Stimulated activated CD4-positive, alpha-beta T cell treated with anti-CD3 and anti-CD28 coated beads, Interleukin-1b, Interleukin-23, amount 100 ng/mL, for 48 hours (primary cell): ENCODE results near the gene SERPINB1.
"Not testable (repeated sequence)": the region's sequence is repeated elsewhere in the genome, so short reads cannot be mapped to it uniquely, and the experiment has no call there.

Experiments
- DNase-seq: peaks from one replicate; pipeline ENCODE4 v3.0.0-alpha.2; 2020

Gene SERPINB1

DNA sequence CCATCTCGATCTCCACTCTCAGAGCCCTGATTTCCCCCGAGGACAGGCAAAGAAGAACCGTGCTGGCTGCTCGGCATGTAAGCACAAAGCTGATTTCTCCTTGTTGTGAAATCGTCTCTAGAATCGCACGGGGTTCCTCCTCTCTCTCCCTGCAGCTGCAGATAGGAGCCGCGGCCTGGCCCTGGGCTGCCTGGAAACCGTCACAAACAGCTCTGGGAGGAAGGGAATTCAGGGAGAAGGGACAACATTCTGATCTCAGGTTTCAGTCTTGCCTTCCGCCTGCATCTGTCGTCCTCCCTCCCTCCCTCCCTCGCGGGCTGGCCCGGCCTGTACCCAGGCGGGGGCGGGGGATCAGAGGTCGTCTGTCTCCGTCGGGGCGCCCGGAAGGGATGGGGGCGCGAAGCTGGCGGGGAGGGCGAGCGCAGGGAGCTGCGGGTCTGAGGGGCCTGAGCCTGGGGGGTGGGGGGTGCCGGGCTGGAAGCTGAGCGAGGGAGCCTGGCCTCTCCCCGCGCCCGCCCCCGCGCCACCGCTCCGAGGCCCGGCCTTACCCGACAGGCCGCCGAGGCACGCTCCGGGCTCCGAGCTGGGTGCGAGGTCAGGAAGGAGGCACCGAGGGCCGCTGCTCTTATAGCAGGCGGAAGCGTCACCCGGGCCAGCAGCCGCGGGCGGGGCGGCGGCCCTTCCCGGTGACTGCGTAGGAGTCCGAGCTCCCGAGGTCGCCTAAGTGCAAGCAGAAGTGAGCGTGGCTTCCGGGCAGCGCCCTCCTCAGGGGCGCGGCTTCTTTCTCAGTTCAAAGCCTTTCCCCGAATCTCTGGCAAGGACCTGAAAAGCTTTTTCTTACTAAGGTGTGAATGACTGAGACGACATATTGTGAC is at the start of gene SERPINB1:
SERPINB1 (minus strand) TSS at position 600 of the 875 bp plus-strand sequence. CDS start 1,277 bp downstream, outside the sequence.
- DNase-seq: peak; percentile 95

DNA sequence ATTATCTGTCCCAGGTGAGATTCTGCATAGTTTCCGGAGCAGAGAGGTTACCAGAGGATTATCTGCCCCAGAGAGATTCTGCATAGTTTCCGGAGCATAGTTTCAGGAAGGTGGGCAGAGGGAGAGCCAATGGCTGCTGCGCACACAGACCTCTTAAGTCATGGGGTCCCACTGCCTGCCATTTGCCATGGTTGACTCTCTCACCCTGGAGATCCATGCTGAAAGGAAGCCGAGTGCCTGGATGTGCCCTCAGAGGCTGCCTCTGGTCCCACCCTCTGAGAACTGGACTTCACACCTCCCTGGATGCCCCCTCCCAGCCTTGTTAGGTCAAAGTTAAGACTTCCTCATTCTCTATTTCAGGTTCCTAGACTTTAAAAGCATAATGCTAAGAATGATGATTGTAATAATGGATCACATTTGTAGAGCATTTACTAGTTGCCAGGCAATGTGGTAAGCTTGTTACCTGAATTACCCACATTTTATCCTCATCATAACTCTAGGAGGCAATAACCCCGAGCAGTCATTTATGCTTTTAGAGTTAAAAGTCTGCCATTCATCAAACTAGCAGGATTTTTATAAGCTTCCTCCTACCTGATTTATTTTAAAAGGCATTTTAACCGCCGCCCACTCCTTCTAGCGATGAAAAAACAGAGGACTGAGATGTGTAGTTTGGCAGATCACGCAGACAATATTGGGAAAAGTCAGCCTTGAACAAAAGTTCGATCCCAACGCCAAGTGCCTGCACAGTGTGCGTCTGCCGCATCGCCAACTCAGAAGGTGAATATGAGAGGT is 49.5 kb upstream of the SERPINB1 start:
- DNase-seq: no peak

DNA sequence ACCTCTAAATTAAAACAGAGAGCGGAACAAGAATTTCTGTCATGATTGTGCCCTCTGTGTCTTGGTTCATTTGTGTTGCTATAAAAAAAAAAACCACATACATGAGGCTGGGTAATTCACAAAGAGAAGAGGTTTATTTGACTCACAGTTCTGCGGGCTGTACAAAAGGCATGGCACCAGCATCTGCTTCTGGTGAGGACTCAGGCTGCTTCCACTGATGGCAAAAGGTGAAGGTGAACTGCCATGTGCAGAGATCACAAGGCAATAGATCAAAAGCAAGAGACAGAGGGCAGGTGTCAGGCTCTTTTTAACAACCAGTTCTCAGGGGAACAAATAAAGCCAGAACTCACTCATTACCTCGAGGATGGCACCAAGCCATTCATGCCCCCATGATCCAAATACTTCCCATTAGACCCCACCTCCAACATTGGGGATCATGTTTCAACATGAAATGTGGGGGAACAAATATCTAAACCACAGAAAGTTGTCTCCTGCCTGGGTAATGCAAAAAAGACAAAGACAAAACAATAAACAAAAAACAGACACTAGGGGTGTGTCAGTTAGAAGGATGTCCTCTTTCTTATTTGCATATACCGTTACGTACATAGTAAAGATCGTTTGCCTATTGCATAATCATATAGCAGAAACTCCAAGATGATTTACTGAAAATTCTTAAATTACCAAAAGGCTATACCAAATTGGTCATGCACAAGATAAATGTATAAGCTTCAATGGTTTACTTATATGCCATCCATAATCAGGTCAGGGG is 44.5 kb upstream of the SERPINB1 start:
- DNase-seq: no peak

DNA sequence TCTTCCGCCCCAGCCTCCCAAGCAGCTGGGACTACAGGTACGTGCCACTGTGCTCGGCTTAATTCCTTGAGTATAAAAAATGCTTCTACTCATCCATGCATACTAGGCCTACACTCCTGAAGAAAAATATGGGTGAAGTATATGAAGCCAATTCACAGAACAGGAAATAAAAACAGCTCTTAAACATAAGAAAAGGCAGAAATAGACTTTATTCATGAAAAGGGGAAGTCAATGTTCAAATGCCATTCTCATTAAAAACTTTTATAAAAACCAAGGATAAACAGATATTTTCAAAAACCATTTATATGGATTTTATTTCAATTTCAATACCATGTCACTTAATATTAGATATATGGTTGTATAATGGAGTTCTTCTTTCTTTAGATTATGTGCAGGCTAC is 43.1 kb upstream of the SERPINB1 start:
- DNase-seq: no peak

DNA sequence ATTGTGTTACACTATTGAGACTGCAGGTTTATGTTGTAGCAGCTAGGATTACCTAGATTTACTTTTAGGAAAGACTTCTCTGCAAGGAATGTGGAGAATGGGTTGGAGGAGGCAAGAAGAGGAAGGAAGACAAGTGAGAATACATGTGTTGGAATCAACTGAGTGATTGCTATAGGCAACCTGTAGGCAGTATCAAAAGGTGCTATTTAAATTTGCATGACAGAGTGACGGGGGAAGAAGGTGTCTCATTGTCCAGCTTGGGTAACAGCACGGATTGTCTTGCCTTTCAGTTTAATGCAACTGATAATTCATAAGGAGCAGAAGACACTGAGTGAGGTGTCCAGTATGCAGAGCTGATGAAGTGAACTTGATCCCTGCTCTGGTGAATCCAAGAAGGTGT is 42.0 kb upstream of the SERPINB1 start:
- no peak for DNase-seq

DNA sequence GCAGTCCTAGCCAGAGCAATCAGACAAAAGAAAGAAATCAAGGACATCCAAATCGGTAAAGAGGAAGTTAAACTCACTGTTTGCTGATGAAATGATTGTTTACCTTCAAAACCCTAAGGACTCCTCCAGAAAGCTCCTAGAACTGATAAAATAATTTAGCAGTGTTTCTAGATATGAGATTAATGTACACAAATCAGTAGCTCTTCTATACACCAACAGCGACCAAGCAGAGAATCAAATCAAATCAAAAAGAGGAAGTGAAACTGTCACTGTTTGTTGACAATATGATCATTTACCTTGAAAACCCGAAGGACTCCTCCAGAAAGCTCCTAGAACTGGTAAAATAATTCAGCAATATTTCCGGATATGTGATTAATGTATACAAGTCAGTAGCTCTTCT is 39.8 kb upstream of the SERPINB1 start:
- no peak for DNase-seq

DNA sequence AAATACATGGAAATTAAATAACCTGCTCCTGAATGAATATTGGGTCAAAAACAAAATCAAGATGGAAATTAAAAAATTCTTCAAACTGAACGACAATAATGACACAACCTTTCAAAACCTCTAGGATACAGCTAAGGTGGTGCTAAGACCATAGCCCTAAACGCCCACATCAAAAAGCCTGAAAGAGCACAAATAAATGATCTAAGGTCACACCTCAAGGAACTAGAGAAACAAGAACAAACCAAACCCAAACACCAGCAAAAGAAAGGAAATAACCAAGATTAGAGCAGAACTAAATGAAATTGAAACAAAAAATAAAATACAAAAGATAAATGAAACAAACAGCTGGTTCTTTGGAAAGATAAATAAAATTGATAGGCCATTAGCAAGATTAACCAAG is 38.5 kb upstream of the SERPINB1 start:
- not testable (repeated sequence) for DNase-seq

DNA sequence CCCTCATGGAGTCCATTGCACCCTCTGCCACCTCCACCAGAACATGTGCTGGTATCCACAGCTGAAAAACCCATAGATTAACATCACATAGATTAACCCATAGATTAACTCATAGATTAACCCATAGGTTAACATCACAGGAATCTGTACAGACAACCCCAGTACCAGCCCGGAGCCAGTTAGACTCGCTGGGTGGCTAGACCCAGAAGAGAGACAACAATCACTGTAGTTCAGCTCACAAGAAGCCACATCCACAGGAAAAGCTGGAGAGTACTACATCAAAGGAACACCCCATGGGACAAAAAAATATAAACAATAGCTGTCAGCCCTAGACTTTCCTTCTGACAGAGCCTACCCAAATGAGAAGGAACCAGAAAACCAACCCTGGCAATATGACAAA is 36.3 kb upstream of the SERPINB1 start:
- DNase-seq: no peak

DNA sequence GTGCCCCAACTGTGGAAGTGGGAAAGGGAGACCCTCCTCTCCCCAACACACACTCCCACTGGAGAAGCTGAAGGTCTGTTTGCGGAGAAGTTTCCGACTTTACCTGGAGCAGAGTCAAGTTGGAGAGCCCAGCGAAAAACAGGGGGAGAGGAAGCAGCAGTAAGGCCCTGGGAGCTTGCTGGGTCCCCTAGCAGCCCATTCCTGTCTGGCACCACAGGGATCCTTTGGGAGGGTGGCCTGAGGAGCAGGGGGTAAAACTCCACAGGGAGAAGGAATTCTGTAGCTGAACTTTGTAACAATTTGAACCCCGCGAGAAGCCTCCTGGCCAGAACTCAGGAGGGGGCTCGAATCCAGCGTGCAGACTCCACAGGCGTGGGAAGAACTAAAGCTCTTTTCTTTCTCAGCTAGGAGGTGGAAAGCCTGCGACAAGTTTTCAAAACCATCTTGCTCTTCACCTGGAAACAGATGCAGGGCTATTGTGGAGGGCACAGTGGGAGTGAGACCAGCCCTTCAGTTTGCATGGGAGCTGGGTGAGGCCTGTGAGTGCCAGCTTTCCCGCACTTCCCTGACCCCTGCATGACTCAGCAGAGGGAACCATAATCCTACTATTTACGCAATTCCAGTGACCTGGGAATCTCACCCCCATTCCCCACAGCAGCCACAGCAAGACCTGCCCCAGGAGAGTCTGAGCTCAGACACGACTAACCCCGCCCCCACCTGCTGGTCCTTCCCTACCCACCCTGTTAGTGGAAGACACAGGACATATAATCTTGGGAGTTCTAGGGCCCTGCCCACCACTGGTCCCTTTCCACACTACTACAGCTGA is 35.6 kb upstream of the SERPINB1 start:
- no peak for DNase-seq

DNA sequence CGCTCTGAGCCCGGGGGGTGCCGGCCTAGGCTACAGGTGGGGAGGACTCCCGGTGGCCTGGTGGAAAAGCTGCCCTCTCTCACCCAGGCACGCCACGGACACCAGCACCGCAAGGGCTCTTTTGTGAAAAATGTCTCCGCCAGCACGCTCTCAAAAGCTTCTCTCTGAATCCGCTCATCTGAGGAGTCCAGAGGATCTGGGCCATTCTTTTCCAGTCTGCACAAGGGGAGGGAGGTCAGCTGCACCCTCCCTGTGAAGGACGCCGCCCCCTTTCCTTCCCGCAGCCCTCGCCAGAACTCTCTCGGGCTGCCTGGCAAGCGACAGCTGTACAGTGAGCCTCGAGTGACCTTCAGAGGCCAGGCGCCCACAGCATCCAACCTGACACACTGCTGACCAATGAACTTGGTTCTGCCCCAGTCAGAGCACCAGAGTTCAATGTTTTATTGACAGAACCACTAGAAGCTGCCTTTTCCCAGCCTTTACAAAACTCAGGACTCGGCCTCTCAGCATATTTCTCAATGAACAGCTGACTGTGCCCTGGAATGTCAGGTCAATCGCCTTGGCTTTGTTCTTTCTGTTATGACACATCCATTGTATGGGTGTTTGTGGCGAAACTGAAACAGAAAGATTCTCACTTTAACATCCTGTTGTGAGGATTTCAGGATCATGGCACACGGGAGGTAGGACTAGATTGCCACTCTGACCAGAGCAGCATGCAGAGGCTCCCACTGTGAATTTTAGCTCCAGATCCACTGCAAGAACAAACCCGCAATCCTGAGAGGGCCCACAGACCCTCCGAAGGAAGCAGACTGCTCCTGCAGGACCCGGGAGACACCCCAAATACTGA is 34.8 kb upstream of the SERPINB1 start:
- DNase-seq: no peak

DNA sequence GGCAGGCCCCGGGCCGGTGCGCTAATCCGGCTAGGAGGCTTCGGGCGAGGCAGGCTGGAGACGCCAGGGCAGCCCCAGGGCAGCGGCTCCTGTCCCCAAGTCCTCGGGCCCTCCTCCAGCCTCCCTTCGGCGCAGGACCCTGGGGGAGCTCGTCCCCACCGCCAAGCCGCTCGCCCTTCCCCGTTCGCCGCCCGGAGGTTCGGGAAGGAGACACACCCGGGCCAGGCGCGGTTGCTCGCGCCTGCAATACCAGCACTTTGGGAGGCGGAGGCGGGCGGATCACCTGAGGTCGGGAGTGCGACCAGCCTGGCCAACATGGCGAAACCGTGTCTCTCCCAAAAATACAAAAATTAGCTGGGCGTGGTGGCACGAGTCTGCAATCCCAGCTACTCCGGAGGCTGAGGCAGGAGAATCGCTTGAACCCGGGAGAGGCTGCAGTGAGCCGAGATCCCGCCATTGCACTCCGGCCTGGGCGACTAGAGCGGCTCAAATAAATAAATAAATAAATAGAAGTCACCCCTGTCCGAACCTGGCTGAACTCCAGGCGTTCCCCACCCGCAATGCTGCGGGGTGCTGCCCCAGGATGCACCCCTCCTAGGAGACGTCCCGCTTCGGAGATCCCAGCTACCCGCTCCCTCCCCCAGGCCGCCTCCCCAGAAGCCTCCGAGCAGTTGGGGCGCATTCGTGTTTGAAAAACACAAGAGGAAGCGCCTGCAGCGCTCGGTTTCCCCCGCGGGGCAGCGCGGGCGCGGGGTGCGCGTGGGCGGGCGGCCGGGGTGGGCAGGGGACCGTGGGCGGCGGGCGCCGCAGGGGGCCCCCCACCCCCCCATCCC is 33.9 kb upstream of the SERPINB1 start:
- DNase-seq: peak; percentile 38

DNA sequence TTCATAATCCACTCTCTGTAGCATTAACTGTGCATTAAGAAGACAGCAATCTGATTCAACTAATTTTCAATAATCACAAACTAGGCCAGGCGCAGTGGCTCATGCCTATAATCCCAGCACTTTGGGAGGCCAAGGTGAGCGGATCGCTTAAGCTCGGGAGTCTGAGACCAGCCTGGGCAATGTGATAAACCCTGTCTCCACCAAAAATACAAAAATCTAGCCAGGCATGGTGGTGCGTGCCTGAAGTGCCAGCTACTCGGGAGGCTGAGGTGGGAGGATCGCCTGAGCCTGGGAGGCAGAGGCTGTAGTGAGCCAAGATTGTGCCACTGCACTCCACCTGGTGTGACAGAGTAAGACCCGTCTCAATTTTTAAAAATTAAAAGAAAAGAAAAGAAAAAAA is 32.0 kb upstream of the SERPINB1 start:
- no peak for DNase-seq

DNA sequence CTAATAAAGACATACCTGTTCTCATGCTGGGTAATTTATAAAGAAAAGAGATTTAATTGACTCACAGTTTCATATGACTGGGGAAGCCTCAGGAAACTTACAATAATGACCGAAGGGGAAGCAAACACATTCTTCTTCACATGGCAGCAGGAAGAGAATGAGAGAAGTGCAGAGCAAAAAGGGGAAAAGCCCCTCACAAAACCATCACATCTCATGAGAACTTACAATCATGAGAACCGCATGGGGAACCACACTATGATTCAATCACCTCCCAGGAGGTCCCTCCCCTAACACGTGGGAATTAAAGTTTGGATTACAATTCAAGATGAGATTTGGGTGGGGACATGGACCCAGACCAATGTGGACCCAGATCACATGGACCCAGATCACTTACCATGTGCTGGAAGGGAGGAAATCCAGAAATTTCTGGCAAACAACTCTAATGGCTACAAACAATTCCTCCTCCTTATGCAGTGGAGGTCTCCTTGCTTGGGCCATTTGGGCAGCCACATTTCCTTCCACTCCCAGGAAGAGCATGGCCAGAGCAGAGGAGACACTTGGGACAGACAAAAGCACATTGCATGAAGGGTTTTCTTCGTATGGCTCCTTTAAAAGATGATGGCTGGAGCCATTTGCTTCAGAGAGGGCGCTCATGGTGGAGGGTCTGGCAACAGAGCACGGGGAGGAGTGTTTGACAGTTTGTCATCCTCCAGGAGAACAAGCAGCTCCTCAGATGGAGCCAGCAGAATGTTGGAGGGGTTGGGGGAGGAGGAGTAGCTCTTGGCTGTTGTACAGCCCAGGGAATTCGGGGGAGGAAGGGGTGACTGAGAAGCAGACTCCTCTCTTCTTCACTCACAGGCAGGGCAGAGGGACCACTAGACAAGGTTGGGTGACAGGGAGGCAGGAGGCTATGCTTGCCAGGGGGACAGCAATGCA is 31.0 kb upstream of the SERPINB1 start:
- DNase-seq: no peak

DNA sequence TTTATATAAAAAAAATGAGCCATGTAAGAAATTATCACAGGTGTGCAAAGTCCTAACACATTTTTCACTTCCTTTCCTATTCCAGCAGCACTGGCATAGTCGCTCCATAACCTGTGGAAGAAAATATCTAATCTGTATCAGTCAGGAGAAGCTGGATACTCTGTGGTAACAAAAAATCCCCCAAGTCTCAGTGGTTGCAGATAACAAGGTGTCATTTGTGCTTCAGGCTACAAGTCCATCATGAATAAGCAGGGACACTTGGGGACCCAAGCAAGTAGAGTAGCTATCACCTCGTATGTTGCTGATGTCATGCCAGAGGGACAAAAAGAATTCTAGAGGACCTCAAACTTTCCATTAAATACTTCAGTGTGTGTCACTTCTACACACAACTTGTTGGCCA is 30.3 kb upstream of the SERPINB1 start:
- no peak for DNase-seq

DNA sequence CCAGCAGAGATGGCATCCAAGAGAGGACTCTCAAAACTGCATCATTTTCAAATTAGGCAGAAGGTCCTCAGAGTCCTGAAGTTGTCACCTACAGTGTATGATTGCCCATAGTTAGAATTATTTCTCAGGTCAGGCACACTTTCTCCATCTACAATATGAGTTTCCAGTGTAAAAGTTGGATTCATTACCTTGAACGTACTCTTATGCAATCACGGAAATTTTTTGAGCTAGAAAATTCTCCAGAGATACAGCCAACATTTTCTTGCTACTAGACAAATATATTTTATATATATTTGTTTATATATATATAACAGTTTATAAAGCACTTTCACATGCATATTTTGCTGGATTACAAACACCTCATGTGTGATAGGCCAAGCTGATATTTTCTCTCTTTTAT is 29.4 kb upstream of the SERPINB1 start:
- no peak for DNase-seq

DNA sequence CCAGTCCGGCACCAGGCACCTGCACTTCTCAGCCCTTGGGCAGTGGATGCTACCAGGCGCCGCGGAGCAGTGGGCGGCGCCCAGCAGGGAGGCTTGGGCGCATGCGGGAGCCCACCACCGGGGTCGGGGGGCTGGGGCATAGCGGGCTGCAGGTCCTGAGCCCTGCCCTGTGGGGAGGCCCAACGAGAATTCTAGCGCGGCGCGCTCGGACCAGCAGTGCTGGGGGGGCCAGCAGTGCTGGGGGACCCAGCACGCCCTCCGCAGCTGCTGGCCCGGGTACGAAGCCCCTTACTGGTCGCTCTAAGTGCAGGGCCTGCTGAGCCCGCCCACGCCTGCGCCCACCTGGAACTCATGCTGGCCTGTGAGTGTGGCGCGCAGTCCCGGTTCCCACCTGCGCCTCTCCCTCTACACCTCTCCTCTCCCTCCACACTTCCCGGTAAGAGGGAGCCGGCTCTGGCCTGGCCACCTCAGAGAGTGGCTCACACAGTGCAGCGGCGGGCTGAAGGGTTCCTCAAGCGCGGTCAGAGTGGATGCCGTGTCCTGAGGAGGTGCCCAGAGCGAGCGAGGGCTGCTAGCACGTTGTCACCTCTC is 28.5 kb upstream of the SERPINB1 start:
- DNase-seq: no peak

DNA sequence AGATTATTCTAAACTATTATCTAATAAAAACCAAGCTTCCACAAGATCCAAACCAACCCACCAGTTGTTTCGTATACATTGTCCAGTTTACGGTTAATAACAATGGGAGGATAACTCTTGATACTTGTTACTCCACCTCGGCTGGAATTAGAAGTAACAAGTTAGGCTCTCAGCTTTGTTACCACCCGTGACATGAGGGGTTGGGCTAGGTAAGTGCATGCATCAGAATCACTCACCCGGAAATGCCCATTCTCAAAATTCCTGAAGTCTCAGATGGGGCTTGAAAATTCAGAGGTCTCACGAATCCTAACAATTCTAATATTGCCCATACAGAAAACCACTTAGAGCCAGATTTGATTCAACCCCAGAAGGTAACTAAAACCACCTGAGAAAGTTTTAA is 27.0 kb upstream of the SERPINB1 start:
- DNase-seq: no peak

DNA sequence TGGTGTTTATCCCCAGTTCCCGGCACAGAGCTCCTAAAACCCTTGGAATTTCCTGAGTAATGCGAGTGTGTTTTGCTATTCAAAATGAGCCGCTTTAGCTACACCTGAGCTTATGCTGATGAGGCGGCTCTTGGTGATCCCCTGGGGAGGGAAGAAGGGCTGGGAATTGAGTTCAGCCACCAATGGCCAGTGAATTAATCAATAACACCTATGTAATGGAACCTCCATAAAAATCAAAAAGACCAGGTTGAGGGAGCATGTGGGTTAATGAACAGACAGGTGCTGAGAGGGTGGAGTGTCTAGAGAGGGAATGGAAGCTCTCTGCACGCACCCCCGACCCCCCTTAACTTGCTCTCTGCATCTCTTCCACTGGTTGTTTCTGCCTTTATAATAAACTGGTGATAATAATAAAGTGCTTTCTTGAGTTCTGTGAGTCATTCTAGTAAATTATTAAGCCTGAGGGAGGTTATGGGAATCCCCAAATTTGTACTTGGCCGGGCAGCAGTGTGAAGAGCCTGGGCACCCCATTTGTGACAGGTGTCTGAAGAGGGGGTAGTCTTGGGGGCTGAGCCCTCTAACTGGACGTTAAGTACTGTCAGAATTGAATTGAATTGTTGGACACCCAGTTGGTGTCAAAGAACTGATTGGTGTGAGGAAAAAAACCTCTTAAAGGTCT is 24.6 kb upstream of the SERPINB1 start:
- no peak for DNase-seq
